ENCODE data around the gene EPDR1.

Gene EPDR1

GRCh38 chr7:37986908-37987330 is 66.5 kb downstream of the EPDR1 start:
- Histone ChIP-seq H2BK120ac (ENCODE audit: low read depth, low read length) (no peak overlapping the region), H3K79me1 (replicated peaks; ENCODE audit: low read length, poor library complexity, severe bottlenecking) (no peaks in the 10 kb centered on the region), H2BK5ac (ENCODE audit: low read depth, low read length, poor library complexity, severe bottlenecking) (no peak overlapping the region), H3K36me3 (ENCODE audit: control insufficient read depth in 1 of 2, insufficient read depth in 2 of 2, low read depth in 1 of 2, low read length in 2 of 2) (no peaks in the 10 kb centered on the region), H3K4me2 (ENCODE audit: low read length, poor library complexity, severe bottlenecking) (no peak overlapping the region), H3K9ac (ENCODE audit: low read length) (no peak overlapping the region), H3K18ac (ENCODE audit: low read depth in 1 of 2, low read length in 2 of 2) (no peak overlapping the region), H3K9me3 (ENCODE audit: control insufficient read depth, low read length) (no peaks in the 10 kb centered on the region), H3K4ac (ENCODE audit: low read depth in 1 of 2, low read length in 2 of 2) (no peak overlapping the region), H2AK5ac (ENCODE audit: low read length, severe bottlenecking) (no peak overlapping the region), H3K27ac (ENCODE audit: low read length, poor library complexity, severe bottlenecking) (no peak overlapping the region), H2AFZ (ENCODE audit: low read depth, low read length) (no peak overlapping the region), H3K4me1 (ENCODE audit: control insufficient read depth, insufficient read depth, low read depth, low read length) (no peaks in the 10 kb centered on the region), H2BK12ac (ENCODE audit: low read length in 2 of 2) (no peak overlapping the region), H3K27me3 (ENCODE audit: control insufficient read depth in 1 of 2, insufficient read depth in 1 of 2, low read length in 2 of 2) (no peaks in the 10 kb centered on the region), H3K23ac (ENCODE audit: low read length in 2 of 2) (no peak overlapping the region), H2BK15ac (ENCODE audit: low read depth, poor library complexity, severe bottlenecking) (no peak overlapping the region), H3K4me3 (ENCODE audit: insufficient read depth in 1 of 2, low read depth in 1 of 2, low read length in 2 of 2) (no peak overlapping the region), H4K91ac (ENCODE audit: low read length) (no peak overlapping the region), H3K14ac (ENCODE audit: low read length in 2 of 2) (no peak overlapping the region), H4K8ac (ENCODE audit: low read length) (no peak overlapping the region)
- 72% methylated on average over 3 of the region's 4 CpGs for WGBS
- DNase-seq, result no peak

GRCh38 chr7:37987732-37988131 is 67.3 kb downstream of the EPDR1 start:
- Histone ChIP-seq H3K18ac (ENCODE audit: low read depth in 1 of 2, low read length in 2 of 2) (no peak overlapping the region), H2BK12ac (ENCODE audit: low read length in 2 of 2) (no peak overlapping the region), H3K27ac (ENCODE audit: low read length, poor library complexity, severe bottlenecking) (no peak overlapping the region), H2BK5ac (ENCODE audit: low read depth, low read length, poor library complexity, severe bottlenecking) (no peak overlapping the region), H3K9me3 (ENCODE audit: control insufficient read depth, low read length) (no peaks in the 10 kb centered on the region), H2BK120ac (ENCODE audit: low read depth, low read length) (no peak overlapping the region), H4K8ac (ENCODE audit: low read length) (no peak overlapping the region), H4K91ac (ENCODE audit: low read length) (no peak overlapping the region), H3K23ac (ENCODE audit: low read length in 2 of 2) (no peak overlapping the region), H3K4me3 (ENCODE audit: insufficient read depth in 1 of 2, low read depth in 1 of 2, low read length in 2 of 2) (no peak overlapping the region), H3K4me2 (ENCODE audit: low read length, poor library complexity, severe bottlenecking) (no peak overlapping the region), H3K4ac (ENCODE audit: low read depth in 1 of 2, low read length in 2 of 2) (no peak overlapping the region), H3K79me1 (replicated peaks; ENCODE audit: low read length, poor library complexity, severe bottlenecking) (no peaks in the 10 kb centered on the region), H3K4me1 (ENCODE audit: control insufficient read depth, insufficient read depth, low read depth, low read length) (no peaks in the 10 kb centered on the region), H3K27me3 (ENCODE audit: control insufficient read depth in 1 of 2, insufficient read depth in 1 of 2, low read length in 2 of 2) (no peaks in the 10 kb centered on the region), H3K36me3 (ENCODE audit: control insufficient read depth in 1 of 2, insufficient read depth in 2 of 2, low read depth in 1 of 2, low read length in 2 of 2) (no peaks in the 10 kb centered on the region), H3K9ac (ENCODE audit: low read length) (peak overlapping the region; percentile 7), H3K14ac (ENCODE audit: low read length in 2 of 2) (no peak overlapping the region), H2AK5ac (ENCODE audit: low read length, severe bottlenecking) (no peak overlapping the region), H2BK15ac (ENCODE audit: low read depth, poor library complexity, severe bottlenecking) (no peak overlapping the region), H2AFZ (ENCODE audit: low read depth, low read length) (no peak overlapping the region)
- no CpG with 5 or more reads among the region's 1 CpG for WGBS
- DNase-seq, result no peak

- no peak overlapping the region for H3K9ac ChIP-seq (ENCODE audit: low read length)
- H2BK120ac ChIP-seq (ENCODE audit: low read depth, low read length), result no peak overlapping the region
- WGBS, result 88% methylated on average over 6 of the region's 7 CpGs
- no peak overlapping the region for H3K18ac ChIP-seq (ENCODE audit: low read depth in 1 of 2, low read length in 2 of 2)
- no peak overlapping the region for H2AFZ ChIP-seq (ENCODE audit: low read depth, low read length)
- H3K14ac ChIP-seq (ENCODE audit: low read length in 2 of 2), result no peak overlapping the region
- H3K23ac ChIP-seq (ENCODE audit: low read length in 2 of 2), result no peak overlapping the region
- no peak overlapping the region for H2BK5ac ChIP-seq (ENCODE audit: low read depth, low read length, poor library complexity, severe bottlenecking)
- H3K36me3 ChIP-seq (ENCODE audit: control insufficient read depth in 1 of 2, insufficient read depth in 2 of 2, low read depth in 1 of 2, low read length in 2 of 2), result no peaks in the 10 kb centered on the region
- no peak overlapping the region for H3K4me3 ChIP-seq (ENCODE audit: insufficient read depth in 1 of 2, low read depth in 1 of 2, low read length in 2 of 2)
- H3K4ac ChIP-seq (ENCODE audit: low read depth in 1 of 2, low read length in 2 of 2), result no peak overlapping the region
- no peak overlapping the region for H2AK5ac ChIP-seq (ENCODE audit: low read length, severe bottlenecking)
- no peaks in the 10 kb centered on the region for H3K4me1 ChIP-seq (ENCODE audit: control insufficient read depth, insufficient read depth, low read depth, low read length)
- no peaks in the 10 kb centered on the region for H3K9me3 ChIP-seq (ENCODE audit: control insufficient read depth, low read length)
- no peak overlapping the region for H3K4me2 ChIP-seq (ENCODE audit: low read length, poor library complexity, severe bottlenecking)
- no peaks in the 10 kb centered on the region for H3K79me1 ChIP-seq (replicated peaks; ENCODE audit: low read length, poor library complexity, severe bottlenecking)
- H3K27me3 ChIP-seq (ENCODE audit: control insufficient read depth in 1 of 2, insufficient read depth in 1 of 2, low read length in 2 of 2), result no peaks in the 10 kb centered on the region
- no peak overlapping the region for H4K91ac ChIP-seq (ENCODE audit: low read length)
- H3K27ac ChIP-seq (ENCODE audit: low read length, poor library complexity, severe bottlenecking), result no peak overlapping the region
- no peak for DNase-seq
- no peak overlapping the region for H4K8ac ChIP-seq (ENCODE audit: low read length)
- no peak overlapping the region for H2BK12ac ChIP-seq (ENCODE audit: low read length in 2 of 2)
- no peak overlapping the region for H2BK15ac ChIP-seq (ENCODE audit: low read depth, poor library complexity, severe bottlenecking)
Measured at GRCh38 chr7:37988721-37989650, 68.5 kb downstream of the EPDR1 start.

- Histone ChIP-seq H2BK120ac (ENCODE audit: low read depth, low read length) (no peak overlapping the region), H4K8ac (ENCODE audit: low read length) (no peak overlapping the region), H3K4me1 (ENCODE audit: control insufficient read depth, insufficient read depth, low read depth, low read length) (no peaks in the 10 kb centered on the region), H3K4me2 (ENCODE audit: low read length, poor library complexity, severe bottlenecking) (no peak overlapping the region), H4K91ac (ENCODE audit: low read length) (no peak overlapping the region), H2AFZ (ENCODE audit: low read depth, low read length) (no peak overlapping the region), H2BK15ac (ENCODE audit: low read depth, poor library complexity, severe bottlenecking) (no peak overlapping the region), H2BK5ac (ENCODE audit: low read depth, low read length, poor library complexity, severe bottlenecking) (no peak overlapping the region), H2BK12ac (ENCODE audit: low read length in 2 of 2) (no peak overlapping the region), H3K23ac (ENCODE audit: low read length in 2 of 2) (no peak overlapping the region), H3K18ac (ENCODE audit: low read depth in 1 of 2, low read length in 2 of 2) (no peak overlapping the region), H2AK5ac (ENCODE audit: low read length, severe bottlenecking) (no peak overlapping the region), H3K36me3 (ENCODE audit: control insufficient read depth in 1 of 2, insufficient read depth in 2 of 2, low read depth in 1 of 2, low read length in 2 of 2) (no peaks in the 10 kb centered on the region), H3K9ac (ENCODE audit: low read length) (no peak overlapping the region), H3K79me1 (replicated peaks; ENCODE audit: low read length, poor library complexity, severe bottlenecking) (no peaks in the 10 kb centered on the region), H3K27ac (ENCODE audit: low read length, poor library complexity, severe bottlenecking) (no peak overlapping the region), H3K27me3 (ENCODE audit: control insufficient read depth in 1 of 2, insufficient read depth in 1 of 2, low read length in 2 of 2) (no peaks in the 10 kb centered on the region), H3K4me3 (ENCODE audit: insufficient read depth in 1 of 2, low read depth in 1 of 2, low read length in 2 of 2) (no peak overlapping the region), H3K4ac (ENCODE audit: low read depth in 1 of 2, low read length in 2 of 2) (no peak overlapping the region), H3K9me3 (ENCODE audit: control insufficient read depth, low read length) (no peaks in the 10 kb centered on the region), H3K14ac (ENCODE audit: low read length in 2 of 2) (no peak overlapping the region)
- 80% methylated on average over 3 of the region's 3 CpGs for WGBS
- no peak for DNase-seq
Measured at GRCh38 chr7:37990337-37990736, 69.9 kb downstream of the EPDR1 start.
